Suprapubic skin (tissue), 3 donors: ENCODE data around the gene COX7A1.

ENCODE experiments used
- CTCF ChIP-seq, 2 donors: fragments of 200-600 bp in 1 of 2; fragments of 450-650 bp in 1 of 2; sonication (generic) in 1 of 2; IDR thresholded peaks; one replicate each; pipeline ENCODE4 v1.5.1; 2016 to 2019; ENCODE audit warnings: antibody characterized with exemption in 2 of 2, mild to moderate bottlenecking in 1 of 2, moderate library complexity in 1 of 2
- EP300 ChIP-seq: sonication (generic); formaldehyde crosslinking; IDR thresholded peaks from one replicate; pipeline ENCODE4 v1.6.1; 2017; ENCODE audit warnings: antibody characterized with exemption
- POLR2A ChIP-seq, 2 donors: fragments of 450-650 bp; IDR thresholded peaks; one replicate each; pipeline ENCODE4 v1.6.1; 2017; ENCODE audit warnings: antibody characterized with exemption in 2 of 2, mild to moderate bottlenecking in 2 of 2, moderate library complexity in 2 of 2

DNA sequence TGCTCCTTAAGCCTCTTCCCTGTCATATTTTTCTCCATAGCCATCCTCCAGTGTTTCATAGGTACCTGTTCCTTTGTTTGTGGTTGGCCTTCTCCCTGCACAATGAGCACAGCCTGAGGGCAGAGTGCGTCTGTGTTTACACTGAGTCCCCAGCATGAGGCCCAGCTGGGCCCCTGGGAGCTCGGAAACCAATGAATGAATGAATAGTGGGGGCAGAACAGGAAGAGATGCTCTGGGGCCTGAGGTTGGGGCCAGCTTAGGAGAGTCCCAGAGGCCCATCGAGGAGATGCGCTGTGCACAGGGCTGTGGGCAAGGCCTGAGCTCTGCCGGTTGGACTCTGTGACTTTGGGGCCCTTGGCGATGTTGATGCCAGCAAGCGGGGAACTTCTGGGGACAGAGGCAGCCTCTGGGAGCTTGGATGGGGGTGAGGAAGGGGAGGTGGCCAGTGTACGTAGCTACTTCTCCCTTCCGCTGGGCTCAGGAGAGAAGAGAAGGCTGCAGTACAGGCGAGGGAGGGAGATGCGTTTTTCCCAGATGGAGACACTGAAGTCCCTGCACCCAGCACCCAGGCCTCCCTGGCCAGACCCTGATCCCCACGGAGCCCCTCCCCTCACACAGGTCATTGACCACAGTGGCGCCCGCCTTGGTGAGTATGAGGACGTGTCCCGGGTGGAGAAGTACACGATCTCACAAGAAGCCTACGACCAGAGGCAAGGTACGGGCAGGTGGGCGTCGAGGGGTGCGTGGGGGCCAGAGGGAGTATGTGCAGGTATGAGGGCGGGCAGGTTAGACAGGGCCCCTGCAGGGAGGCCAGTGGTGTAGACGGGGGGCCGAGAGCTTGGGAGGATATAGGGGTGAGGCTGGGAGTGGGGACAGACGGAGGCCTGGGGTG lies 31.9 kb downstream of the COX7A1 start:
- TF ChIP-seq CTCF (IDR thresholded peaks at IDR 0.05) = no peak
- no peak for TF ChIP-seq EP300
- no peak for TF ChIP-seq POLR2A (IDR thresholded peaks at IDR 0.05)
